ENCODE results near the gene HSPA4L.
A peak's percentile ranks its signal among the peaks of the same experiment; 100 is the strongest.

Gene HSPA4L

GRCh38 chr4:127782275-127783025 lies at the start of gene HSPA4L:
Gene HSPA4L, plus strand, starts transcription at chr4:127782322. Its CDS starts 229 bp downstream, at chr4:127782551.
- Mint-ChIP-seq H3K27me3 (peaks cover 66% of the 10 kb centered on the region), H3K4me1 (peaks cover 35% of the 10 kb centered on the region), H3K4me3 (peak within 1 kb of the TSS; percentile 87 to 95), H3K27ac (peak within 1 kb of the TSS; percentile 85 to 97), H3K9me3 (peaks cover 0 to 5% of the 10 kb centered on the region in 2 donors)
- DNase-seq, result peak; percentile 68 to 92
- ATAC-seq, result peak; percentile 84

GRCh38 chr4:127732623-127733328 lies 49.3 kb upstream of the HSPA4L start:
- H3K4me1 Mint-ChIP-seq, result no peaks in the 10 kb centered on the region
- peak; percentile 71 for ATAC-seq
- H3K4me3 Mint-ChIP-seq, result no peak overlapping the region
- no peaks in the 10 kb centered on the region for H3K9me3 Mint-ChIP-seq
- no peaks in the 10 kb centered on the region for H3K27me3 Mint-ChIP-seq
- DNase-seq, result peak in 1 of 2 donors; percentile 2
- no peak overlapping the region for H3K27ac Mint-ChIP-seq

- H3K4me1 Mint-ChIP-seq, result no peaks in the 10 kb centered on the region
- no peak for DNase-seq
- no peak overlapping the region for H3K4me3 Mint-ChIP-seq
- H3K9me3 Mint-ChIP-seq, result no peaks in the 10 kb centered on the region
- H3K27me3 Mint-ChIP-seq, result peaks cover 11% of the 10 kb centered on the region
- H3K27ac Mint-ChIP-seq, result no peak overlapping the region
- ATAC-seq, result no peak
Measured at GRCh38 chr4:127734976-127735375, 47.1 kb upstream of the HSPA4L start.

GRCh38 chr4:127737295-127737694 lies 44.8 kb upstream of the HSPA4L start:
- Mint-ChIP-seq H3K4me1 (no peaks in the 10 kb centered on the region), H3K27ac (peak overlapping the region in 1 of 2 donors; percentile 52), H3K27me3 (peaks cover 22% of the 10 kb centered on the region), H3K4me3 (no peak overlapping the region), H3K9me3 (peaks cover 3% of the 10 kb centered on the region in 2 donors)
- ATAC-seq, result no peak
- no peak for DNase-seq

- H3K4me1 Mint-ChIP-seq, result no peaks in the 10 kb centered on the region
- DNase-seq (no peak), ATAC-seq (no peak)
- H3K9me3 Mint-ChIP-seq, result peaks cover 8% of the 10 kb centered on the region in 2 donors
- H3K27ac Mint-ChIP-seq, result no peak overlapping the region
- H3K27me3 Mint-ChIP-seq, result peaks cover 33% of the 10 kb centered on the region
- H3K4me3 Mint-ChIP-seq, result no peak overlapping the region
Measured at GRCh38 chr4:127741247-127741646, 40.9 kb upstream of the HSPA4L start.

GRCh38 chr4:127747883-127748282 lies 34.2 kb upstream of the HSPA4L start:
- Mint-ChIP-seq H3K27ac (peak overlapping the region in 1 of 2 donors; percentile 60), H3K9me3 (peaks cover 0 to 15% of the 10 kb centered on the region in 2 donors), H3K27me3 (peaks cover 14% of the 10 kb centered on the region)

GRCh38 chr4:127748957-127749356 lies 33.2 kb upstream of the HSPA4L start:
- H3K27me3 Mint-ChIP-seq, result peaks cover 13% of the 10 kb centered on the region
- no peak overlapping the region for H3K4me3 Mint-ChIP-seq

More at GRCh38 chr4:127747883-127748282, 34.2 kb upstream of the HSPA4L start:
- ATAC-seq (no peak), DNase-seq (no peak)
- H3K4me1 Mint-ChIP-seq, result no peaks in the 10 kb centered on the region
- H3K4me3 Mint-ChIP-seq, result no peak overlapping the region

GRCh38 chr4:127756906-127757305 lies 25.2 kb upstream of the HSPA4L start:
- peaks cover 0 to 13% of the 10 kb centered on the region in 2 donors for H3K9me3 Mint-ChIP-seq
- ATAC-seq, result no peak
- no peak overlapping the region for H3K27ac Mint-ChIP-seq
- peaks cover 8% of the 10 kb centered on the region for H3K27me3 Mint-ChIP-seq
- no peaks in the 10 kb centered on the region for H3K4me1 Mint-ChIP-seq
- no peak for DNase-seq
- no peak overlapping the region for H3K4me3 Mint-ChIP-seq

More at GRCh38 chr4:127748957-127749356, 33.2 kb upstream of the HSPA4L start:
- ATAC-seq, result no peak
- Mint-ChIP-seq H3K4me1 (no peaks in the 10 kb centered on the region), H3K9me3 (peaks cover 0 to 15% of the 10 kb centered on the region in 2 donors), H3K27ac (no peak overlapping the region)
- no peak for DNase-seq

GRCh38 chr4:127759228-127759820 lies 22.8 kb upstream of the HSPA4L start:
- DNase-seq (no peak), ATAC-seq (no peak)
- H3K4me3 Mint-ChIP-seq, result no peak overlapping the region
- no peak overlapping the region for H3K27ac Mint-ChIP-seq
- peaks cover 0 to 13% of the 10 kb centered on the region in 2 donors for H3K9me3 Mint-ChIP-seq
- no peaks in the 10 kb centered on the region for H3K4me1 Mint-ChIP-seq
- H3K27me3 Mint-ChIP-seq, result peaks cover 8% of the 10 kb centered on the region

- H3K4me1 Mint-ChIP-seq, result no peaks in the 10 kb centered on the region
- no peak overlapping the region for H3K4me3 Mint-ChIP-seq
- no peak for DNase-seq
- no peak overlapping the region for H3K27ac Mint-ChIP-seq
- H3K9me3 Mint-ChIP-seq, result peaks cover 0 to 13% of the 10 kb centered on the region in 2 donors
- ATAC-seq, result no peak
- H3K27me3 Mint-ChIP-seq, result peaks cover 8% of the 10 kb centered on the region
Measured at GRCh38 chr4:127759893-127760292, 22.2 kb upstream of the HSPA4L start.

GRCh38 chr4:127771535-127772275 lies 10.4 kb upstream of the HSPA4L start:
- Mint-ChIP-seq H3K27me3 (peaks cover 42% of the 10 kb centered on the region), H3K4me3 (no peak overlapping the region), H3K27ac (no peak overlapping the region), H3K9me3 (no peaks in the 10 kb centered on the region), H3K4me1 (peaks cover 10% of the 10 kb centered on the region)
- no peak for ATAC-seq
- DNase-seq, result no peak

- H3K9me3 Mint-ChIP-seq, result no peaks in the 10 kb centered on the region
- H3K27me3 Mint-ChIP-seq, result peaks cover 54% of the 10 kb centered on the region
- peaks cover 14% of the 10 kb centered on the region for H3K4me1 Mint-ChIP-seq
- no peak overlapping the region for H3K4me3 Mint-ChIP-seq
- no peak overlapping the region for H3K27ac Mint-ChIP-seq
- DNase-seq (no peak), ATAC-seq (no peak)
Measured at GRCh38 chr4:127772769-127773671, 9.1 kb upstream of the HSPA4L start.

- no peak overlapping the region for H3K4me3 Mint-ChIP-seq
Measured at GRCh38 chr4:127775843-127776242, 6.3 kb upstream of the HSPA4L start.

GRCh38 chr4:127776620-127777019 lies 5.5 kb upstream of the HSPA4L start:
- H3K27me3 Mint-ChIP-seq, result peaks cover 81% of the 10 kb centered on the region

More at GRCh38 chr4:127775843-127776242, 6.3 kb upstream of the HSPA4L start:
- H3K27me3 Mint-ChIP-seq, result peaks cover 80% of the 10 kb centered on the region
- peak; percentile 50 for ATAC-seq
- no peak for DNase-seq
- H3K9me3 Mint-ChIP-seq, result peaks cover 0 to under 1% of the 10 kb centered on the region in 2 donors
- H3K4me1 Mint-ChIP-seq, result peaks cover 16% of the 10 kb centered on the region
- no peak overlapping the region for H3K27ac Mint-ChIP-seq

More at GRCh38 chr4:127776620-127777019, 5.5 kb upstream of the HSPA4L start:
- ATAC-seq (no peak), DNase-seq (no peak)
- no peak overlapping the region for H3K27ac Mint-ChIP-seq
- H3K9me3 Mint-ChIP-seq, result peaks cover 0 to 5% of the 10 kb centered on the region in 2 donors
- no peak overlapping the region for H3K4me3 Mint-ChIP-seq
- H3K4me1 Mint-ChIP-seq, result peaks cover 23% of the 10 kb centered on the region

All from stimulated activated naive CD8-positive, alpha-beta T cell treated with anti-CD3 and anti-CD28 coated beads, Interleukin-15, amount 100 ng/mL, for 72 hours (primary cell).